ENCODE measurements around the gene NOTCH4.
"Not testable (repeated sequence)": the region's sequence is repeated elsewhere in the genome, so short reads cannot be mapped to it uniquely, and the experiment has no call there.

NOTCH4 gene

GRCh38 chr6:32213649-32214048 is 10.2 kb downstream of the NOTCH4 start:
- Histone ChIP-seq H3K36me3 (replicated peaks; ENCODE audit: low read depth, low read length) (no peaks in the 10 kb centered on the region), H3K27me3 (ENCODE audit: low read depth, low read length) (no peaks in the 10 kb centered on the region), H3K4me1 (ENCODE audit: low read length) (no peaks in the 10 kb centered on the region), H4K20me1 (ENCODE audit: insufficient read depth, low read length) (no peaks in the 10 kb centered on the region), H3K4me3 (ENCODE audit: low read length) (no peak overlapping the region), H3K9ac (ENCODE audit: low read length) (no peak overlapping the region), H3K79me2 (ENCODE audit: low read length) (no peaks in the 10 kb centered on the region), H3K27ac (ENCODE audit: low read length) (no peak overlapping the region), H3K9me3 (ENCODE audit: insufficient read depth, low read length) (no peaks in the 10 kb centered on the region), H2AFZ (ENCODE audit: low read depth, low read length) (no peak overlapping the region), H3K4me2 (ENCODE audit: low read length) (no peak overlapping the region)
- TF ChIP-seq CTCF (IDR thresholded peaks at IDR 0.05; ENCODE audit: low read depth, low read length) (no peak), EZH2phosphoT487 (IDR thresholded peaks at IDR 0.05; ENCODE audit: low read depth) (no peak)

- Histone ChIP-seq H3K79me2 (ENCODE audit: low read length) (no peaks in the 10 kb centered on the region), H3K4me3 (ENCODE audit: low read length) (no peak overlapping the region), H3K27ac (ENCODE audit: low read length) (no peak overlapping the region), H3K9ac (ENCODE audit: low read length) (no peak overlapping the region), H3K4me2 (ENCODE audit: low read length) (no peak overlapping the region), H3K36me3 (replicated peaks; ENCODE audit: low read depth, low read length) (no peaks in the 10 kb centered on the region), H4K20me1 (ENCODE audit: insufficient read depth, low read length) (no peaks in the 10 kb centered on the region), H3K27me3 (ENCODE audit: low read depth, low read length) (no peaks in the 10 kb centered on the region), H3K9me3 (ENCODE audit: insufficient read depth, low read length) (no peaks in the 10 kb centered on the region), H3K4me1 (ENCODE audit: low read length) (no peaks in the 10 kb centered on the region), H2AFZ (ENCODE audit: low read depth, low read length) (no peak overlapping the region)
- TF ChIP-seq EZH2phosphoT487 (IDR thresholded peaks at IDR 0.05; ENCODE audit: low read depth): no peak
- TF ChIP-seq CTCF (IDR thresholded peaks at IDR 0.05; ENCODE audit: low read depth, low read length): no peak
Observed at GRCh38 chr6:32212076-32212760, 11.6 kb downstream of the NOTCH4 start.

GRCh38 chr6:32211432-32211831 is 12.4 kb downstream of the NOTCH4 start:
- H3K27me3 ChIP-seq (ENCODE audit: low read depth, low read length); H2AFZ ChIP-seq (ENCODE audit: low read depth, low read length); H3K9me3 ChIP-seq (ENCODE audit: insufficient read depth, low read length); H4K20me1 ChIP-seq (ENCODE audit: insufficient read depth, low read length); H3K36me3 ChIP-seq (replicated peaks; ENCODE audit: low read depth, low read length); H3K4me1 ChIP-seq (ENCODE audit: low read length); H3K4me3 ChIP-seq (ENCODE audit: low read length); H3K79me2 ChIP-seq (ENCODE audit: low read length); H3K4me2 ChIP-seq (ENCODE audit: low read length); H3K27ac ChIP-seq (ENCODE audit: low read length); H3K9ac ChIP-seq (ENCODE audit: low read length): not testable (repeated sequence)

- Histone ChIP-seq H3K4me1 (ENCODE audit: low read length) (no peaks in the 10 kb centered on the region), H4K20me1 (ENCODE audit: insufficient read depth, low read length) (no peaks in the 10 kb centered on the region), H3K9ac (ENCODE audit: low read length) (no peak overlapping the region), H3K4me3 (ENCODE audit: low read length) (no peak overlapping the region), H3K4me2 (ENCODE audit: low read length) (no peak overlapping the region), H3K27ac (ENCODE audit: low read length) (no peak overlapping the region), H3K27me3 (ENCODE audit: low read depth, low read length) (no peaks in the 10 kb centered on the region), H2AFZ (ENCODE audit: low read depth, low read length) (no peak overlapping the region), H3K9me3 (ENCODE audit: insufficient read depth, low read length) (no peaks in the 10 kb centered on the region), H3K36me3 (replicated peaks; ENCODE audit: low read depth, low read length) (no peaks in the 10 kb centered on the region), H3K79me2 (ENCODE audit: low read length) (no peaks in the 10 kb centered on the region)
- no peak for TF ChIP-seq CTCF (IDR thresholded peaks at IDR 0.05; ENCODE audit: low read depth, low read length)
- TF ChIP-seq EZH2phosphoT487 (IDR thresholded peaks at IDR 0.05; ENCODE audit: low read depth): no peak
Observed at GRCh38 chr6:32210191-32210601, 13.7 kb downstream of the NOTCH4 start.
